HG03469 (cell line): ENCODE results near the gene KRT74.

ENCODE experiments used
- ATAC-seq: cut with Tn5 transposase; IDR thresholded peaks from one replicate; pipeline ENCODE4 v1.9.1; 2021; ENCODE audit warnings: mild to moderate bottlenecking, moderate library complexity, moderate number of reproducible peaks; ENCODE audit not compliant: unreplicated experiment

KRT74 gene

DNA sequence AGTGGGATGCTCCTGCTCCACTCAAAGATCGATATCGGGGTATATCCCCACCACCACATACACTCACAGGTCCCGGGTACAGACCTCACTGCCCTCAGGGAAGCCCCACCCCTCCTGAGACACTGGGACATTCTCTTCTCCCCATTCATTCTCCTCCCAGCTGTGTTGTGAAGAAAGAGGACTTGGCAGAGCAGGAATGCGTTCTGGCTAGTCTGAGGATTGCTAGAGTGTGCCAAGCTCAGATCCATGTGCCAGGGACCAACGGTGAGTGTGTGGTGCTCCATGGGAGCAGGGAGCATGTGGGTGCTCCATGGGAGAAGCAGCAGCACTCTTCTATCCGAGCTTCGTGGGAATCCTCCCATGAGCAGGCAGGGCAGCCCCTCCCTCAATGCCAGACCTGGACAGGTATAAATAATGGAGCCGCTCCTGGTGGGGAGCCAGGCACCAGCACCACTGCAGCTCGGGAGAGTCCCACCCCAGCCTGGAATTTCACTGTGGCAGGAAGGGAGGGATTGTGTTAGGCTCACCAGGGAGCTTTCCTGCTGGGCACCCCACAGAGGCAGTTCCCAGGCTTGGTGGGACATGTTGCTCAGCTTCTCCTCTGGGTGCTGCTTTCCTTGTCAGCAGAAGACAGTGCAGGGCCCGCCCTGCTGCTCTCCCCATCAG is 51.2 kb downstream of the KRT74 start:
- no peak for ATAC-seq

DNA sequence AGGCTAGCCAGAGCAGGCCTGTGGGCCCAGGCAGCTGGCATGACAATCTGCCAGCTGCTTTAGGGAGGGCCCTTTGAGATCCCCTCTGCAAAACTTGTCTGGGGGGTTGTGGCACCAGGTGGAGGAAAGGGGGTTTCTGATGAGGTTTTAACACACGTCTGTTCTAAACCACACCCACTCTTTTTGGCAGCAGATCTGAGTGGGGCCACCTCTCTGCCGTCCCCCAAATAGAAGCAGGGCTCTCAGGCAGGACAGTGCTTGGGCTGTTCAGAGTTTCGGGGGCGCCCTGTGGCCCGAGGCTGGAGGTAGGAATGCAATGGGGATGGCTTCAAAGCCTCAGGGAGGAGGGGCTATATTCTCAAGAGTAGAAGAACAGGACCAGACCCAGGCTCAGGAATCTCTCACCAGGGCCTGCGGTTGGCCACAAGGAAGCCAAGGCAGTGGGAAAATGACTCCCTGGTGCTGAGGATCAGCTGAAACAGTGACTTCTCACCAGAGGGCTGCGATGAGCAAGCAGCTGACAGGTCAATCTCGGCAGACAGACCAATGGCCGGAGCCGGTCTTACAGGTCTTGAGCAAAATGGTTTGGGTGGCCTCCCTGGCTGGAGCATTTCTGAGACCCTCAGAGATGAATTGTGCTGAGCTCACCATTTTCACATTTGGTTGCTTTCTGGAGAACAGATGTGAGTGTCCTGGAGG is 51.9 kb downstream of the KRT74 start:
- ATAC-seq = no peak

GRCh38 chr12:52521175-52521567 is 52.5 kb downstream of the KRT74 start:
- ATAC-seq = no peak

GRCh38 chr12:52519826-52520662 is 53.6 kb downstream of the KRT74 start, which contains the start of gene KRT5:
KRT5 (minus strand) TSS chr12:52520394; CDS start chr12:52520296, 98 bp downstream.
- ATAC-seq = no peak

GRCh38 chr12:52519387-52519703 is 54.3 kb downstream of the KRT74 start:
- ATAC-seq = no peak

GRCh38 chr12:52518574-52519386 is 54.9 kb downstream of the KRT74 start:
- no peak for ATAC-seq

- no peak for ATAC-seq
These were observed 55.8 kb downstream of the KRT74 start for GRCh38 chr12:52517888-52518287.

DNA sequence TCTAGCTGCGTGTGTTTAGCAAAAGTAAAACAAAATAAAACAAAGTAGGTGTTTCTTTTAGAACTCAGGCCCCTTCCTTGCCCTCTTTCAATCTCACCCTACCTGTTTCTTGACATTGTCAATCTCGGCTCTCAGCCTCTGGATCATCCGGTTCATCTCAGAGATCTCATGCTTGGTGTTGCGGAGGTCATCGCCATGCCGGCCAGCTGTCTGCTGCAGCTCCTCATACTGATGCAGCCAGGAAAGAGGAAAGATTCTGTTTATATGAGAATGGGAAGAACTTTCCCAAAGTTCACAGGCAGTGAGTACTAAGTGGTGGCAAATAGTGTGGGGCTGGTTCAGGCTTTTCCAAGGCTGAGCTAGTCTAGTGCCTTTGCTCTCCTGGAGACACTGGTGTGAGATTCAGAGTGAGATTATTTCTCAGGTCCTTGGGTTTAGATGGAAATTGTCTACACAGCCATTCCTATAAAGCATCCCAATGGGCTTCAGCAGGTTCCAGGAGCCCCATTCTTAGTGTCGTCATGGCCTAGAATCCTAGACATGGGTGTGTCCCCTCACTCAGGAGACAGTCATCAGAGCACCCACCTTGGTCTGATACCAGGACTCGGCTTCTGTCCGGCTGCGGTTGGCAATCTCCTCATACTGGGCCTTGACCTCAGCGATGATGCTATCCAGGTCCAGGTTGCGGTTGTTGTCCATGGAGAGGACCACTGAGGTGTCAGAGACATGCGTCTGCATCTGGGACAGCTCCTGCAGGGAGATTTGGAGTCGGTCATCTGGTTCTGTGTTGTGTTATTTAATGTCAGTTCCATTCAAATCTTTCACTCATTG is 56.4 kb downstream of the KRT74 start:
- no peak for ATAC-seq

DNA sequence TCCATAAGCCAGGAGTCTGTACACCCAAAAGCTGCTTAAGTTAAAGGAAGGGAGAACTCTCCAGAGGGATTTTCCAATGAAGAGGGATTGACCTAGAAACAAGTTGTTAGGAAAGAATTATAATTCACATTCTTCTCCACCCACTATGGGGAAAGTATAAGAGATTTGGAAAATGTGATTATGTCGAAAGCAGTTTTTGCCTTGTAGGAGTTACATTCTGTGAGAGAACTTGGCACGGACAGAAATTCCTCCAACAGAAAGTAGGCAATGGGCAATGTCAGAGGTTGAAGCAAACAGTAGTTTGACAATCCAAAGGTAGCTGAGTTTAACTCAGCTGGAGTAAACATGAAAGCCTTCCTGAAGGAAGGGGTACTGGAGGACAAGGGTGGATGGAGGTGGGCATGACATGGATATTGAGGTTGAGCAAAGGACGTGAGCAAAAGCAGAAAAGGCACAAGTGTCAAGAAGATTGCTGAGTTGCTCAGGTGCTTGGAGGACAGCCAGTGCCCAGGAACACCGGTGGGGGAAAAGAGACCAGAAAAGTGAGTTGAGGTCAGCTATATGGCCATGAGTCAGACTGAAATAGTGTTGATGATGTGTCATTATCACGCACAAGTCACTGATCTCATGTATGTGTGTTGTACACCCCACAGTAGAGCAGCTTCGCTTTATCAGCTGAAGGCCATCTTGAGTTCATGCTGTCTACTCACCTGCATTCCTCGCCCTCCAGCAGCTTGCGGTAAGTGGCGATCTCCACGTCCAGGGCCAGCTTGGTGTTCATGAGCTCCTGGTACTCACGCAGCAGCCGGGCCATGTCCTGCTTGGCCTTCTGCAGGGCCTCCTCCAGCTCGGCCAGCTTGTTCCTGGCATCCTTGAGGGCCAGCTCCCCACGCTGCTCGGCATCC is 57.5 kb downstream of the KRT74 start:
- no peak for ATAC-seq
